ENCODE measurements around the gene TMEM88.
"Not testable (repeated sequence)": the region's sequence is repeated elsewhere in the genome, so short reads cannot be mapped to it uniquely, and the experiment has no call there.

The TMEM88 gene

GRCh38 chr17:7856811-7857712, 2.2 kb downstream of the TMEM88 start, which contains the start of gene NAA38:
NAA38 (minus strand) TSS chr17:7857559; CDS start chr17:7857463, 96 bp downstream.
- peak; percentile 76 to 90 for DNase-seq

- DNase-seq: peak; percentile 46 to 85
Measured at GRCh38 chr17:7857713-7858521, 3.1 kb downstream of the TMEM88 start, which contains the start of gene CYB5D1. CYB5D1 (plus strand) TSS chr17:7858003; CDS start chr17:7858135, 132 bp downstream.

DNA sequence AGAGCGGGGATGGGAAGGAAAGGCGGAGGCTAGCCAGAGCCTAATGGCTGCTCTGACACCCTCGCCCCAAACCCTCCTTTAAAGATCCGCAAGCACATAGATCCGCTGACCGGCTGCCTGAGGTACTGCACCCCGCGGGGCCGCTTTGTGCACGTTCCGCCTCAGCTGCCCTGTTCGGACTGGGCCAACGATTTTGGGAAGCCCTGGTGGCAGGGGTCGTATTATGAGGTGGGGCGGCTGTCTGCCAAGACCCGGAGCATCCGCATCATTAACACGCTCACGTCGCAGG, 3.6 kb downstream of the TMEM88 start:
- no peak for DNase-seq

GRCh38 chr17:7859028-7859427, 4.2 kb downstream of the TMEM88 start:
- DNase-seq: no peak

DNA sequence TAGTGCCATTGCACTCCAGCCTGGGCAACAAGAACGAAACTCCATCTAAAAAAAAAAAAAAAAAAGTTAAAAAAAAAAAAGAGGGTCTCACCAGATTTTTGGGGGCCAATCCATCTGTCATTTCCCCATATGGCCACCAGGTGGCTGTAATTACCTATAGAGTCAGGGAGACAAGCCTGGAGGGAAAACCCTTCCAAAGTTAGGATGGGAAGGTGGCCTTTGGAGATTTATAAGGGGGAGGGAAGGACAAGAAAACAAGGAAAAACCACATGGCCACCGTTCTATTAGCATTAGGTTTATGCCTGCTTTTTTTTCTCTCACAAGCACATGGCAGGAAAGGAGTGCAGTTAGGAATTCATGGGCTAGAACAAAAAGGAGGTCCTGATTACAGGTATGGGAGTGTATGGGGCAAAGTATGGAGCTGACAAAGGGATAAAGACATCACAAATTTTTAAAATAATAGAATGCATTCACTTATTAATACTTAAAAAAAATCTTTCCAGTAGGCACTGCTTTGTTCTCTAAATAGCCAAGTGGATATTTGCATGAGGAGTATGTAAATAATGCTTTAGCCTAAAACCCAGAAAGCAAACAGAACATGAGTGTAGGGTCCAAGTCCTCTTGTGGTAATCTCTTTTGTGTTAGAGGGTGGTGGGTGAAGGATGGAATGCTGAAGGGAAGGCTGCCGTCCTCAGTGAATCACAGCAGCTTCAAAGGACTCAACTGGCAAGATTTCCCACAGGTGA, 8.0 kb downstream of the TMEM88 start:
- DNase-seq: peak in 1 of 2 experiments; percentile 22

DNA sequence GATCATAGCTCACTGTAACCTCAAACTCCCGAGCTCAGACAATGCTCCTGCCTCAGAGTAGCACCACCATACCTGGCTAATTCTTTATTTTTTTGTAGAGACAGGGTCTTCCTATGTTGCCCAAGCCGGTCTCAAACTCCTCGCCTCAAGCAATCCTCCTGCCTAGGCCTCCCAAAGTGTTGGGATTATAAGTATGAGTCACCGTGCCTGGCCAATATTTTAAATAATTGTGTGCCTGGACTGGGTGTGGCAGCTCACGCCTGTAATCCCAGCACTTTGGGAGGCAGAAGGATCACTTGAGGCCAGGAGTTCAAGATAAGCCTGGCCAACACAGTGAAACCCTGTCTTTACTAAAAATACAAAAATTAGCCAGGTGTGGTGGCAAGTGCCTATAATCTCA, 9.5 kb downstream of the TMEM88 start:
- not testable (repeated sequence) for DNase-seq

- no peak for DNase-seq
Measured at GRCh38 chr17:7864995-7865650, 10.3 kb downstream of the TMEM88 start.

- DNase-seq: no peak
Measured at GRCh38 chr17:7867881-7868329, 13.0 kb downstream of the TMEM88 start.

- no peak for DNase-seq
Measured at GRCh38 chr17:7873051-7873450, 18.2 kb downstream of the TMEM88 start.

DNA sequence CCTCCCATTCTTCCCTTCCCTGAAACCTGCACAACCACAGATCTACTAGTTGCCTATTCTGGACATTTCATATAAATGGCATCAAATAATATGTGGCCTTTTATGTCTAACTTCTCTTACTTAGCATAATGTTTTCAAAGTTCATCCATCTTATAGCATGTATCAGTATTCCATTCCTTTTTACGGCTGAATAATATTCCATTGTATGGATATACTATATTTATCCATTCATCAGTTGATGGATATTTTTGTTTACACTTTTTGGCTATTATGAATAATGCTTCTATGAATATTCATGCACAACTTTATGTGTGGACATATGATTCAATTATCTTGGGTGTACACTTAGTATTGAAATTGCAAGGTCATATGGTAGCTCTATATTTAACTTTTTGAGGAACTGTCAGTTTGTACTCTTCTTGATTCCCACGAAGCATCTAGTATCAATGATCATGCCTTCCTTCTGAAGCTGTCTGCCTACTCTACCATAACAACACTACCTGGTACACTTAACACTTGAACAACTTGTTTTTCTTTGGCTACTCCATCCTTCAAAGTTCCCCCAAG, 21.0 kb downstream of the TMEM88 start:
- DNase-seq: no peak

GRCh38 chr17:7878234-7878633, 23.4 kb downstream of the TMEM88 start:
- DNase-seq: no peak

DNA sequence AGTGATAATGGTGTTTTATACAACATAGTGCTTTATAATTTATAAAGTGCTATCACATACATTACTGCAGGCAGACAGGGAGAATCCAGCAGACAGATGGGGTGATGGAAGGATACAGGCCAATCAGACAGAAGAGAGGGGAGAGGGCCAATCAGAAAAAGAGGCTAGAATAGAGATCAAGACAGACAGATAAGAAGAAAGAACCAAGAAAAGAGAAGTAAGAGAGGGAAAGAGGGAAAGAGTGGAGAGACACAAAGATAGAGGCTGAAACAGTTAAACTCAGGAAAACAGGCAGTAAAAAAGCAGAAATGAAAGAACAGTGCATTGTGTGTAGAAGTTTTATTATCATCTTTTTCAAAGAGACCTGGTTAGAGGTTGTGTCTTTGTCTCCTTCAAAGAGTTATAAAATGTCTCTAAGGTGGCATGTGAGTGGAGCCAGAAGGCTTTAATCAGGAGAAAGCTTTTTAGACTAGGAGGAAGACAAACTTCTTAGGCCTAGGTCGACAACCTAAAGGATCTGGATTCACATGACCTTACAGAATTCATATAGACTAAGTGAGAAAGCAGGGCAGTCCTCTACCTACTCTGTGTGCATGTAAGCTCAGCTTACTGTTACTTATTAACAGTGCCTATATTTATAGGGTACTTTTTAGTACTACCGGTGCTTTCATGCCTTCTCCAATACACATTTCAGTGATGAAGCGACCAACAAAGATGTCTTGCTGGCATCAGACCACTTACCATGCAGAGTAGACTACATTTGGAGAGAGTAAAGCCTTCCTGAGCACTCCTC, 25.4 kb downstream of the TMEM88 start:
- no peak for DNase-seq

- peak; percentile 36 to 87 for DNase-seq
Measured at GRCh38 chr17:7881276-7882054, 26.6 kb downstream of the TMEM88 start.

DNA sequence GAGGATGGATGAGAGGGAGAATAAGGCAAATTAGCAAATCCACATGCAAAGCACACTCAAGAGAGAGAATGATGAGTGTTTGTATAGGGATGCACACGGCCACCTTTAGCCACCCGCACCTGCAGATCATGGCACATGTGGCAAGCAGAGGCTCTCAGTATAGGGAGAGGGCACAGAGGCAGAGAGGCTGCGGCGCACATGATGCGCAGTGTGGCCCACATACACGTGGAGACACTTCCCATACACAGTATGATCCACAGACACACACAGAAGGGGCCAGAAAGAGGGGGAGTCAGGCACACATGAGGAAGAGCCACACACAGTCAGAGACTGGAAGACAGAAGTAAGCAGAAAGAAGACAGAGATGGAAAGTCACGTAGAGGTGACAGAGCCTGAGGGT, 27.2 kb downstream of the TMEM88 start:
- DNase-seq: no peak

GRCh38 chr17:7882629-7883028, 27.8 kb downstream of the TMEM88 start:
- DNase-seq: no peak

- no peak for DNase-seq
Measured at GRCh38 chr17:7883781-7884386, 29.0 kb downstream of the TMEM88 start.

GRCh38 chr17:7884581-7885366, 29.9 kb downstream of the TMEM88 start:
- no peak for DNase-seq

DNA sequence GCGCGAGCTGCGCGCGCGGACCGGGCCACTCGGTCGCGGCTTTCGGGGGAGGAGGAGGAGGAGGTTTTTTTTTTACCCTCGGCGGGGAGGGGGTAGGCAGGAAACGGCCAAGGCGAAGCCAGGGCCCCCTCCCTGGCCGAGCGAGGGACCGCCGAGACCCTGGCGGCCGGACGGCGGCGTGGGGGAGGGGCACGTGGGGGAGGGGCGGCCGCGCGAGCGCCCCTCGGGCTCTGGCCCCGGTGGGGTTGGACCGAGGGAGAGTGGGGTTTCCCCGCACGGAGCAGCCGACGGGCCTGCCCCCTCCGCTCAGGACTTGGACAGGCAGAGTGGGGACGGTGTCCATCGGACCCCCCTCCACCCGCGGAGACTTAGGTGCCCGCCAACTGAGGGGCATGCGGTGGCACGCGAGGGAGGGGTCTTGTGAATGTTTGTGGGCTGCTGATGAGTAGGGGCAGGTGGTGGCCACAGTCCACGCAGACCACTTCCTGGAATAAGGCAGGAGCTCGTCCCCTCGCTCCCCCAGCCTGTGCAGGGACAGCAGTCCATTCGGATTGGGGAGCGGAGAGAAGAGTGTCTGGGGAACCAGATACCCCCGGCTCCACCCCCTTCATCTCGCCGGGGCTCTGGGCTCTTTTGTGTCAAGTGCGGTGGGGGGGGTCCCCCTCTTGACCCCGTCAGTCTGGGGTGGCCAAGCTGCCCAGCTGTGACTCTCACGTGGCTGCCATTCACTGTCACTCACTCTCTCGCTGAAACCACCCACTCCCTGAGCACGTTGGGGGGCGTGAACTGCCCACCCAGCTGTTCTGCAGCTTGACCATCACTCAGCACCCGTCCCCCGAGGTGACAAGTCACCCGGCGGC, 30.7 kb downstream of the TMEM88 start:
- DNase-seq: no peak
